WTC11 (cell line): ENCODE measurements around the gene ZMIZ1. TPM values are rescaled to one million over a fixed set of nuclear protein-coding genes. Genes with fewer than 3 reads are reported as not detected.

Experiments
- ATAC-seq: fragments of 200-7000 bp; cut with Tn5 transposase; 2 replicates; pipeline ENCODE4 v1.10.0; 2021; ENCODE audit warnings: mild to moderate bottlenecking, moderate library complexity
- CTCF ChIA-PET: fragments of 300-600 bp; sonication (Branson Sonifier 250); formaldehyde crosslinking; loops from one replicate; lab custom pipeline; 2021; ENCODE audit warnings: antibody characterized with exemption; lab: Charles Lee
- POLR2A ChIA-PET: fragments of 350-600 bp; sonication (Branson Sonifier 250); formaldehyde crosslinking; loops from one replicate; lab custom pipeline; 2021; ENCODE audit warnings: antibody characterized with exemption; lab: Charles Lee
- DNase-seq: peaks from one replicate; pipeline ENCODE4 v3.0.0; 2021; ENCODE audit warnings: low spot score
- H3K27ac Mint-ChIP-seq: 2 replicates; pipeline ENCODE4 v1.8.0; 2021; ENCODE audit warnings: mixed read lengths
- H3K27me3 Mint-ChIP-seq: 2 replicates; pipeline ENCODE4 v1.8.0; 2021; ENCODE audit warnings: low read depth, mild to moderate bottlenecking, moderate library complexity, mixed read lengths
- H3K36me3 Mint-ChIP-seq: 2 replicates; pipeline ENCODE4 v1.8.0; 2021; ENCODE audit warnings: mixed read lengths
- H3K4me1 Mint-ChIP-seq: 2 replicates; pipeline ENCODE4 v1.8.0; 2022; ENCODE audit warnings: mixed read lengths
- H3K4me3 Mint-ChIP-seq: 2 replicates; pipeline ENCODE4 v1.8.0; 2021; ENCODE audit warnings: mild to moderate bottlenecking, moderate library complexity, mixed read lengths
- H3K9me3 Mint-ChIP-seq: 2 replicates; pipeline ENCODE4 v1.8.0; 2021; ENCODE audit warnings: mixed read lengths
- ARID4B ChIP-seq: sonication (generic); formaldehyde crosslinking; IDR thresholded peaks from 2 replicates; pipeline ENCODE4 v1.8.0; 2023; ENCODE audit warnings: missing genetic modification reagents, mild to moderate bottlenecking, borderline replicate concordance
- ATF1 ChIP-seq: sonication (generic); formaldehyde crosslinking; IDR thresholded peaks from 2 replicates; pipeline ENCODE4 v1.8.1; 2023; ENCODE audit warnings: mild to moderate bottlenecking, moderate library complexity, missing genetic modification reagents
- E2F1 ChIP-seq: sonication (generic); formaldehyde crosslinking; IDR thresholded peaks from 2 replicates; pipeline ENCODE4 v1.8.0; 2022; ENCODE audit warnings: mild to moderate bottlenecking, missing genetic modification reagents
- ETV6 ChIP-seq: sonication (generic); formaldehyde crosslinking; IDR thresholded peaks from 2 replicates; pipeline ENCODE4 v1.8.1; 2022; ENCODE audit warnings: mild to moderate bottlenecking, missing genetic modification reagents
- FOXK1 ChIP-seq: sonication (generic); formaldehyde crosslinking; IDR thresholded peaks from 2 replicates; pipeline ENCODE4 v1.8.0; 2022; ENCODE audit warnings: mild to moderate bottlenecking, moderate library complexity, missing genetic modification reagents
- FOXP1 ChIP-seq: sonication (generic); formaldehyde crosslinking; IDR thresholded peaks from 2 replicates; pipeline ENCODE4 v1.8.0; 2022; ENCODE audit warnings: missing genetic modification reagents, mild to moderate bottlenecking, moderate library complexity, borderline replicate concordance
- KAT7 ChIP-seq: sonication (generic); formaldehyde crosslinking; IDR thresholded peaks from 2 replicates; pipeline ENCODE4 v1.8.1; 2023; ENCODE audit warnings: missing genetic modification reagents, mild to moderate bottlenecking, borderline replicate concordance
- NR1H2 ChIP-seq: sonication (generic); formaldehyde crosslinking; IDR thresholded peaks from 2 replicates; pipeline ENCODE4 v1.9.0; 2021; ENCODE audit warnings: mild to moderate bottlenecking, moderate library complexity, missing genetic modification reagents
- NR3C1 ChIP-seq: sonication (generic); formaldehyde crosslinking; conservative IDR thresholded peaks from 2 replicates; pipeline ENCODE4 v1.8.1; 2023; ENCODE audit warnings: low read depth, mild to moderate bottlenecking, missing genetic modification reagents
- PREB ChIP-seq: sonication (generic); formaldehyde crosslinking; IDR thresholded peaks from 2 replicates; pipeline ENCODE4 v1.8.1; 2022; ENCODE audit warnings: mild to moderate bottlenecking, missing genetic modification reagents, moderate library complexity, borderline replicate concordance
- SMAD3 ChIP-seq: sonication (generic); formaldehyde crosslinking; IDR thresholded peaks from 2 replicates; pipeline ENCODE4 v1.8.0; 2022; ENCODE audit warnings: missing genetic modification reagents, mild to moderate bottlenecking, borderline replicate concordance
- SP1 ChIP-seq: sonication (generic); formaldehyde crosslinking; conservative IDR thresholded peaks from 2 replicates; pipeline ENCODE4 v1.8.1; 2022; ENCODE audit warnings: missing genetic modification reagents
- TCF7 ChIP-seq: sonication (generic); formaldehyde crosslinking; IDR thresholded peaks from 2 replicates; pipeline ENCODE4 v1.8.0; 2022; ENCODE audit warnings: mild to moderate bottlenecking, low read depth, missing genetic modification reagents, moderate library complexity
- ZBTB43 ChIP-seq: sonication (generic); formaldehyde crosslinking; IDR thresholded peaks from 2 replicates; pipeline ENCODE4 v1.8.1; 2023; ENCODE audit warnings: mild to moderate bottlenecking, missing genetic modification reagents
- ZNF138 ChIP-seq: sonication (generic); formaldehyde crosslinking; conservative IDR thresholded peaks from 2 replicates; pipeline ENCODE4 v1.8.1; 2022; ENCODE audit warnings: mild to moderate bottlenecking, moderate library complexity, missing genetic modification reagents
- ZNF263 ChIP-seq: sonication (generic); formaldehyde crosslinking; IDR thresholded peaks from 2 replicates; pipeline ENCODE4 v1.8.1; 2022; ENCODE audit warnings: low read depth, mild to moderate bottlenecking, moderate library complexity, missing genetic modification reagents
- ZNF281 ChIP-seq: sonication (generic); formaldehyde crosslinking; IDR thresholded peaks from 2 replicates; pipeline ENCODE4 v1.8.0; 2023; ENCODE audit warnings: mild to moderate bottlenecking, missing genetic modification reagents
- ZNF396 ChIP-seq: fragments of 250-450 bp; sonication (Bioruptor Pico); IDR thresholded peaks from 2 replicates; pipeline ENCODE4 v1.8.0; 2021; ENCODE audit warnings: mild to moderate bottlenecking, moderate library complexity, borderline replicate concordance
- total RNA-seq: library from RNA; stranded (reverse); gene quantifications from 3 replicates; pipeline ENCODE4 v1.2.3, GENCODE V29; 2021

The ZMIZ1 gene
- total RNA-seq, 1 experiment from 2014 or later, result 44.4 TPM

GRCh38 chr10:79023240-79024162, 45.3 kb upstream of the ZMIZ1 start (continued):
- no peak for TF ChIP-seq ZBTB43 (CRISPR knock-in tag)
- TF ChIP-seq ZNF263 (CRISPR knock-in tag), result no peak
- TF ChIP-seq ETV6 (CRISPR knock-in tag), result no peak
- no peak for TF ChIP-seq NR3C1
- no peak for TF ChIP-seq SP1 (CRISPR knock-in tag)
- TF ChIP-seq ATF1, result no peak
- no peak for TF ChIP-seq FOXP1 (CRISPR knock-in tag)
- no peak for TF ChIP-seq SMAD3 (CRISPR knock-in tag)
- no peak for TF ChIP-seq ARID4B (CRISPR knock-in tag)

- peaks cover 11% of the 10 kb centered on the region for H3K4me1 Mint-ChIP-seq
- no peaks in the 10 kb centered on the region for H3K27me3 Mint-ChIP-seq
- no peak overlapping the region for H3K4me3 Mint-ChIP-seq
- H3K9me3 Mint-ChIP-seq, result no peaks in the 10 kb centered on the region
- POLR2A ChIA-PET, result no interaction called here
- CTCF ChIA-PET, result interaction anchor here (0.8 to 1.4 kb wide), 2 partner anchors 28 to 170 kb away, joined by 3 read pairs; no protein-coding TSS in a partner anchor
- no peak overlapping the region for H3K27ac Mint-ChIP-seq
- DNase-seq (no peak), ATAC-seq (no peak)
- H3K36me3 Mint-ChIP-seq, result no peaks in the 10 kb centered on the region
- TF ChIP-seq ZNF138 (CRISPR knock-in tag) (no peak), FOXK1 (CRISPR knock-in tag) (no peak), PREB (CRISPR knock-in tag) (no peak), TCF7 (CRISPR knock-in tag) (no peak), E2F1 (CRISPR knock-in tag) (no peak), ZNF396 (no peak), ZNF281 (CRISPR knock-in tag) (no peak), KAT7 (CRISPR knock-in tag) (no peak), NR1H2 (CRISPR knock-in tag) (no peak)
These were observed 44.5 kb upstream of the ZMIZ1 start for GRCh38 chr10:79024296-79024695.
